Neuronal stem cell (in vitro differentiated cells): Measurements from ENCODE around the gene SIK2.

Source experiments
- DNase-seq: peaks from one replicate; pipeline ENCODE4 v3.0.0-alpha.2; 2013; ENCODE audit warnings: low spot score
- H2AFZ ChIP-seq: one replicate; pipeline ENCODE4 v1.6.1; 2013; ENCODE audit warnings: mild to moderate bottlenecking, low read length, inconsistent platforms
- H2AK5ac ChIP-seq: 2 replicates; pipeline ENCODE4 v1.6.1; 2013; ENCODE audit warnings: low read depth, mild to moderate bottlenecking, inconsistent platforms, low read length, moderate library complexity, mixed read lengths
- H2BK120ac ChIP-seq: 2 replicates; pipeline ENCODE4 v1.6.1; 2013; ENCODE audit warnings: low read depth, mild to moderate bottlenecking, inconsistent platforms, low read length, moderate library complexity, mixed read lengths
- H2BK12ac ChIP-seq: one replicate; pipeline ENCODE4 v1.6.1; 2013; ENCODE audit warnings: low read length, inconsistent platforms
- H2BK15ac ChIP-seq: 2 replicates; pipeline ENCODE4 v1.6.1; 2013; ENCODE audit warnings: mild to moderate bottlenecking, low read length, inconsistent platforms, mixed read lengths
- H2BK5ac ChIP-seq: one replicate; pipeline ENCODE4 v1.6.1; 2013; ENCODE audit warnings: inconsistent platforms, mild to moderate bottlenecking, low read length, moderate library complexity
- H3K14ac ChIP-seq: one replicate; pipeline ENCODE4 v1.6.1; 2013; ENCODE audit warnings: low read length, inconsistent platforms
- H3K18ac ChIP-seq: 2 replicates; pipeline ENCODE4 v1.6.1; 2013; ENCODE audit warnings: low read length, inconsistent platforms
- H3K23ac ChIP-seq: 2 replicates; pipeline ENCODE4 v1.6.1; 2013; ENCODE audit warnings: low read depth, mild to moderate bottlenecking, mixed read lengths, low read length, inconsistent platforms; ENCODE audit not compliant: poor library complexity
- H3K27ac ChIP-seq: replicated peaks from 3 replicates; pipeline ENCODE4 v1.5.1; 2013; ENCODE audit warnings: low read length, inconsistent platforms
- H3K27me3 ChIP-seq, 3 experiments: 2 replicates each; pipeline ENCODE4 v1.6.1; 2013; ENCODE audit warnings: low read length in 3 of 3, mild to moderate bottlenecking in 2 of 3, inconsistent platforms in 1 of 3, low read depth in 1 of 3, mixed read lengths in 1 of 3, moderate library complexity in 1 of 3; ENCODE audit not compliant: control insufficient read depth in 3 of 3, insufficient read depth in 3 of 3
- H3K36me3 ChIP-seq, 2 donors: replicated peaks in 1 of 2; 2 replicates each; pipeline ENCODE4 v1.6.1; 2013; ENCODE audit warnings: low read length in 2 of 2; ENCODE audit not compliant: control insufficient read depth in 2 of 2, insufficient read depth in 2 of 2
- H3K4ac ChIP-seq: 2 replicates; pipeline ENCODE4 v1.6.1; 2013; ENCODE audit warnings: inconsistent platforms, mild to moderate bottlenecking, low read length, moderate library complexity
- H3K4me1 ChIP-seq, 2 donors: 1 replicate in 1 of 2; 2 replicates in 1 of 2; pipeline ENCODE4 v1.6.1; 2013; ENCODE audit warnings: low read length in 2 of 2, low read depth in 1 of 2; ENCODE audit not compliant: control insufficient read depth in 2 of 2, insufficient read depth in 1 of 2
- H3K4me2 ChIP-seq: one replicate; pipeline ENCODE4 v1.6.1; 2013; ENCODE audit warnings: mild to moderate bottlenecking, low read length, inconsistent platforms; ENCODE audit not compliant: insufficient read depth, poor library complexity, severe bottlenecking
- H3K4me3 ChIP-seq, 2 donors: 2 replicates each; pipeline ENCODE4 v1.5.1; 2013; ENCODE audit warnings: low read length in 2 of 2, mild to moderate bottlenecking in 2 of 2, inconsistent platforms in 1 of 2, moderate library complexity in 1 of 2
- H3K79me1 ChIP-seq: one replicate; pipeline ENCODE4 v1.6.1; 2013; ENCODE audit warnings: low read depth, mild to moderate bottlenecking, inconsistent platforms, low read length, moderate library complexity
- H3K9ac ChIP-seq: one replicate; pipeline ENCODE4 v1.6.1; 2013; ENCODE audit warnings: mild to moderate bottlenecking, low read depth, low read length, inconsistent platforms; ENCODE audit not compliant: poor library complexity
- H3K9me3 ChIP-seq, 2 donors: replicated peaks in 1 of 2; 2 replicates each; pipeline versions ENCODE3 to v1.6.1; 2013; ENCODE audit warnings: low read length in 2 of 2, mild to moderate bottlenecking in 2 of 2, inconsistent platforms in 1 of 2, low read depth in 1 of 2, mixed read lengths in 1 of 2, moderate library complexity in 1 of 2; ENCODE audit not compliant: control insufficient read depth in 2 of 2, insufficient read depth in 1 of 2
- H4K8ac ChIP-seq: one replicate; pipeline ENCODE4 v1.6.1; 2013; ENCODE audit warnings: low read depth, mild to moderate bottlenecking, inconsistent platforms, low read length, moderate library complexity
- H4K91ac ChIP-seq: one replicate; pipeline ENCODE4 v1.6.1; 2013; ENCODE audit warnings: low read length, low read depth, mild to moderate bottlenecking, inconsistent platforms; ENCODE audit not compliant: poor library complexity
- WGBS, 2 donors: extraction: QIAGEN DNeasy Blood & Tissue Kit; methylation state at CpG; one replicate each; pipeline ENCODE4 v1.1.7; 2013; ENCODE audit warnings: missing lambda C conversion rate in 2 of 2, mixed read lengths in 1 of 2; ENCODE audit not compliant: insufficient read length in 2 of 2, insufficient replicate concordance in 1 of 2; ENCODE audit errors: extremely low coverage in 2 of 2; 5-methylcytosine and 5-hydroxymethylcytosine counted together

The SIK2 gene

GRCh38 chr11:111684251-111684650 lies 82.0 kb downstream of the SIK2 start:
- no peak overlapping the region for H3K4me3 ChIP-seq
- DNase-seq: no peak
- no peak overlapping the region for H3K27ac ChIP-seq
- H2BK12ac ChIP-seq: no peak overlapping the region
- H3K9me3 ChIP-seq: no peaks in the 10 kb centered on the region
- no peaks in the 10 kb centered on the region for H3K4me1 ChIP-seq
- no peak overlapping the region for H2BK120ac ChIP-seq
- H4K8ac ChIP-seq: no peak overlapping the region
- no CpG with 5 or more reads among the region's 2 CpGs for WGBS, 2 donors
- H3K18ac ChIP-seq: no peak overlapping the region
- H3K79me1 ChIP-seq: no peaks in the 10 kb centered on the region
- H3K4me2 ChIP-seq: no peak overlapping the region
- no peak overlapping the region for H2AK5ac ChIP-seq
- H3K14ac ChIP-seq: no peak overlapping the region
- no peak overlapping the region for H4K91ac ChIP-seq
- no peak overlapping the region for H2BK15ac ChIP-seq
- no peak overlapping the region for H2BK5ac ChIP-seq
- no peak overlapping the region for H3K4ac ChIP-seq
- H3K9ac ChIP-seq: no peak overlapping the region
- no peaks in the 10 kb centered on the region for H3K27me3 ChIP-seq
- no peak overlapping the region for H3K23ac ChIP-seq
- no peak overlapping the region for H2AFZ ChIP-seq
- peaks cover 2 to 21% of the 10 kb centered on the region in 2 donors for H3K36me3 ChIP-seq

GRCh38 chr11:111688013-111688412 lies 85.8 kb downstream of the SIK2 start:
- H2BK5ac ChIP-seq: no peak overlapping the region
- no peaks in the 10 kb centered on the region for H3K79me1 ChIP-seq
- no peaks in the 10 kb centered on the region for H3K27me3 ChIP-seq
- no peak overlapping the region for H4K8ac ChIP-seq
- DNase-seq: no peak
- no peak overlapping the region for H2BK120ac ChIP-seq
- no peak overlapping the region for H2BK12ac ChIP-seq
- no peak overlapping the region for H3K4me3 ChIP-seq
- H3K4ac ChIP-seq: no peak overlapping the region
- H2BK15ac ChIP-seq: no peak overlapping the region
- no peak overlapping the region for H4K91ac ChIP-seq
- no peaks in the 10 kb centered on the region for H3K9me3 ChIP-seq
- H2AK5ac ChIP-seq: no peak overlapping the region
- no CpG with 5 or more reads among the region's 7 CpGs for WGBS, 2 donors
- H3K4me1 ChIP-seq: no peaks in the 10 kb centered on the region
- no peak overlapping the region for H3K4me2 ChIP-seq
- no peak overlapping the region for H3K9ac ChIP-seq
- H2AFZ ChIP-seq: no peak overlapping the region
- H3K27ac ChIP-seq: no peak overlapping the region
- no peak overlapping the region for H3K23ac ChIP-seq
- peaks cover 2 to 29% of the 10 kb centered on the region in 2 donors for H3K36me3 ChIP-seq
- H3K18ac ChIP-seq: no peak overlapping the region
- no peak overlapping the region for H3K14ac ChIP-seq

GRCh38 chr11:111691176-111691575 lies 88.9 kb downstream of the SIK2 start:
- no CpG with 5 or more reads among the region's 2 CpGs for WGBS, 2 donors

GRCh38 chr11:111691741-111692140 lies 89.5 kb downstream of the SIK2 start:
- Histone ChIP-seq H3K36me3 (peaks cover 2 to 23% of the 10 kb centered on the region in 2 donors), H3K27me3 (no peaks in the 10 kb centered on the region), H3K4me1 (peaks cover 3 to 25% of the 10 kb centered on the region in 2 donors), H3K9me3 (no peaks in the 10 kb centered on the region), H3K4me2 (no peak overlapping the region), H2BK5ac (no peak overlapping the region), H2AK5ac (no peak overlapping the region), H2AFZ (no peak overlapping the region), H2BK15ac (no peak overlapping the region), H3K4me3 (no peak overlapping the region), H2BK120ac (no peak overlapping the region), H3K14ac (no peak overlapping the region), H3K4ac (no peak overlapping the region), H3K23ac (no peak overlapping the region), H4K91ac (no peak overlapping the region), H3K79me1 (no peaks in the 10 kb centered on the region), H3K9ac (no peak overlapping the region), H3K18ac (no peak overlapping the region), H3K27ac (no peak overlapping the region), H4K8ac (no peak overlapping the region), H2BK12ac (no peak overlapping the region)
- DNase-seq: no peak
- WGBS, 2 donors: no CpG with 5 or more reads among the region's 3 CpGs

More at GRCh38 chr11:111691176-111691575, 88.9 kb downstream of the SIK2 start:
- Histone ChIP-seq H2BK12ac (no peak overlapping the region), H4K8ac (no peak overlapping the region), H3K4me1 (peaks cover 3 to 19% of the 10 kb centered on the region in 2 donors), H3K27me3 (no peaks in the 10 kb centered on the region), H3K9me3 (no peaks in the 10 kb centered on the region), H3K18ac (no peak overlapping the region), H2BK5ac (no peak overlapping the region), H3K4me2 (no peak overlapping the region), H3K79me1 (no peaks in the 10 kb centered on the region), H4K91ac (no peak overlapping the region), H3K23ac (no peak overlapping the region), H2BK120ac (no peak overlapping the region), H3K9ac (no peak overlapping the region), H2AFZ (no peak overlapping the region), H3K27ac (no peak overlapping the region), H3K14ac (no peak overlapping the region), H3K36me3 (peaks cover 2 to 23% of the 10 kb centered on the region in 2 donors), H3K4ac (no peak overlapping the region), H2AK5ac (no peak overlapping the region), H3K4me3 (no peak overlapping the region), H2BK15ac (no peak overlapping the region)
- DNase-seq: no peak
